ENCODE results near the gene RNF208.
"Not testable (repeated sequence)": the region's sequence is repeated elsewhere in the genome, so short reads cannot be mapped to it uniquely, and the experiment has no call there.

RNF208 gene

DNA sequence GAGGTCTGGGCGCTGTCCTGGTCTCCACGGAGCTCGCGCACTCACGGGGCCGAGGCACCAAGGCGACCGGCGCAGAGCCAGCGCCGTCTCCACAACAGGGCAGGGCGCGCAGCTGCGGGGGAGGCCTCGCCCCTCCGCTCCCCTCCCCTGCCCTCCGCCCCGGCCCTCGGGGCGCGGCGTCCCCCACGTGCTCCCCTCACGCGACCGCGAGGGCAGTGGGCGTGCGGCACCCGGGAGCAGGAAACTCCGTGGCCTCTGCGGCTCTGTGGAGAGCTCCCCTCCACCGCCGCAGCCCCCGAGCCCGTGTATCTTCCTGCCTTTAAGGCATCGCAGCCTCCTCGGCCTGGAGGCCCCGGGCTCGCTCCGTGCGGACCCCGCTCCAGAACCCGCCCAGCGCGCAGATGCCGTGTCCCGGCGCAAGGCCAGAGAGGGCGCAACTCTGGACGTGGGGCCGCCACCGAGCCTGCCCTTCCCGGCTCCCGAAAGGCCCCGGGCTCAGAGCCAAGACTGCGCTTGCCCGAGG, 18.3 kb upstream of the RNF208 start:
- Histone ChIP-seq H3K79me2 (ENCODE audit: control insufficient read depth, low read length) (peaks cover 52% of the 10 kb centered on the region), H3K27ac (ENCODE audit: low read depth, low read length) (peak overlapping the region; percentile 85), H3K4me3 (ENCODE audit: low read length) (peak overlapping the region; percentile 81), H4K20me1 (ENCODE audit: control insufficient read depth, insufficient read depth, low read depth, low read length) (peaks cover 21% of the 10 kb centered on the region), H3K9me2 (replicated peaks; ENCODE audit: control insufficient read depth, low read length) (no peaks in the 10 kb centered on the region), H3K27me3 (ENCODE audit: control insufficient read depth, low read length) (no peaks in the 10 kb centered on the region), H3K4me2 (ENCODE audit: low read length) (peak overlapping the region; percentile 66), H3F3A (ENCODE audit: control insufficient read depth, insufficient read depth) (peaks cover 9% of the 10 kb centered on the region), H3K4me1 (ENCODE audit: control insufficient read depth, low read length) (peaks cover 62% of the 10 kb centered on the region), H3K36me3 (ENCODE audit: control insufficient read depth, low read length) (peaks cover 29% of the 10 kb centered on the region), H3K9me3 (ENCODE audit: control insufficient read depth, insufficient read depth, low read length) (no peaks in the 10 kb centered on the region)
- TF ChIP-seq EZH2phosphoT487 (IDR thresholded peaks at IDR 0.05; ENCODE audit: borderline replicate concordance, low read length) (no peak), CTCF (IDR thresholded peaks at IDR 0.05; ENCODE audit: low read depth, low read length, poor library complexity, severe bottlenecking) (no peak)

DNA sequence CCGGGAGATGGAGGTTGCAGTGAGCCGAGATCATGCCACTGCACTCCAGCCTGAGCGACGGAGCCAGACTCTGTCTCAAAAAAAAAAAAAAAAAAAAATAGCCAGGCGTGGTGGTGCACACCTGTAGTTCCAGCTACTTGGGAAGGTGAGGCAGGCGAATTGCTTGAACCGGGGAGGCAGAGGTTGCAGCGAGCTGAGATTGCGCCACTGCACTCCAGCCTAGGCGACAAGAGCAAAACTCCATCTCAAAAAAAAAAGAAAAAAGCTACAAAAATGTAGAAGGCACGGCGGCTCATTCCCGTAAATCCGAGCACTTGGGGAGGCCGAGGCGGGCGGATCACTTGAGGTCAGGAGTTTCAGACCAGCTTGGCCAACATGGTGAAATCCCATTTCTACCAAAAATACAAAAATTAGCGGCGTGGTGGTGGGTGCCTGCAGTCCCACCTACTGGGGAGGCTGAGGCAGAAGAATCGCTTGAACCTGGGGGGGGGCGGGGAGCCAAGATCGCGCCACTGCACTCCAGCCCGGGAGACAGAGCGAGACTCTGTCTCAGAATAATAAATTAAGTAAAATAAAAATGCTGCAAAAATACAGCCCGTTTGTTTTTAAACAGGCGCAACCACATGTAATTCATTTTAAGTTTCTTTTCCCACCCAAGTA, 17.6 kb upstream of the RNF208 start:
- not testable (repeated sequence) for H3F3A ChIP-seq (ENCODE audit: control insufficient read depth, insufficient read depth); H3K9me3 ChIP-seq (ENCODE audit: control insufficient read depth, insufficient read depth, low read length); H3K27me3 ChIP-seq (ENCODE audit: control insufficient read depth, low read length); H3K9me2 ChIP-seq (replicated peaks; ENCODE audit: control insufficient read depth, low read length)
- Histone ChIP-seq H3K79me2 (ENCODE audit: control insufficient read depth, low read length) (peaks cover 52% of the 10 kb centered on the region), H3K36me3 (ENCODE audit: control insufficient read depth, low read length) (peaks cover 29% of the 10 kb centered on the region), H3K4me2 (ENCODE audit: low read length) (peak overlapping the region; percentile 66), H3K27ac (ENCODE audit: low read depth, low read length) (peak overlapping the region; percentile 85), H3K4me1 (ENCODE audit: control insufficient read depth, low read length) (peaks cover 69% of the 10 kb centered on the region), H4K20me1 (ENCODE audit: control insufficient read depth, insufficient read depth, low read depth, low read length) (peaks cover 21% of the 10 kb centered on the region), H3K4me3 (ENCODE audit: low read length) (peak overlapping the region; percentile 81)

DNA sequence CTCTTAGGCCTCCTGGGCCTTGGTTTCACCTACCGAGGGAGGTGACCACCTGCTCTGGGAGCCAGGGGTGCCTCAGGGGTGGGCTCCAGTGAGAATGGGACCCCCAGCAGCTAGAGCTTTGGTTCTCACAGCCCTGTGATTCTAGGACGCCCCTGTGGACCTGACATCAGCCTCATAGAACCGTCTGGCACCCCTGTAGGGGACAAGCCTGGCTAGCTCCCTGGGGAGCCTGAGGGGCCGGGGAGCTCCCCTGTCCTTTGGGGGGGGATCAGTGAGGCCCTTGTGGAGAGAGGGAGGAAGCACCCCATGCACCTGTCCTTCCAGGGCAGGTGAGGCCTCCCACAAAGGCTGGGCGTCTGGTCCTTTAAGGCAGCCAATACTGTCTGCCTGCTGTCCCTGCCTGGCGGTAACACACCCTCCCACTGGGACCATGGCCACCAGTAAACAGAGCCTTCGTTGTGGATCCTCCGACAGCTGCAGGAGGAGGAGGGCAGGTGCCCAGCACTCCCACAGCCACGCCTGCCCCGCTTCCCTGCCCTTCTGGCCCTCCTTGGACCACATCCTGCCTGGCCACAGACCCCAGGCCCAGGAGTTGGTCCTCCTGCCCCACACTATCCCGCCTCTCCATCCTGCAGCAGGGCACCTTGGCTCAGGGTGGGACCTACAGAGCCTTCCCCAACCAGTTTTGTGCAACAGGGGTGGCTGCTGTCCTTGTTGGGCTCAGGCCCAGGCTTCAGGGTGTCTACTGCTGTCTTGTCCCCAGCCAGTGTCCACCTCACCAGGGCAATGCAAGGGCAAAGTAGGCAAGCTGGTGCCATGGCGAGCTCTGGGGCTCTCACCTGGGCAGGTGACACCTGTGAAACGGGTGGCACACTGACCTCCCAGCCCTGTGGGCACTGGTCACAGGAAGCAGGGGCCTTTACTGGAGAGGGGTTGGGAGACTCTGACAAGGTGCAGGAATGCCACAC, 16.0 kb upstream of the RNF208 start:
- H3K27me3 ChIP-seq (ENCODE audit: control insufficient read depth, low read length): no peaks in the 10 kb centered on the region
- no peak overlapping the region for H3K27ac ChIP-seq (ENCODE audit: low read depth, low read length)
- H3K4me2 ChIP-seq (ENCODE audit: low read length): peak overlapping the region; percentile 66
- no peaks in the 10 kb centered on the region for H3K9me2 ChIP-seq (replicated peaks; ENCODE audit: control insufficient read depth, low read length)
- peaks cover 63% of the 10 kb centered on the region for H3K4me1 ChIP-seq (ENCODE audit: control insufficient read depth, low read length)
- H3K79me2 ChIP-seq (ENCODE audit: control insufficient read depth, low read length): peaks cover 51% of the 10 kb centered on the region
- H3K9me3 ChIP-seq (ENCODE audit: control insufficient read depth, insufficient read depth, low read length): no peaks in the 10 kb centered on the region
- TF ChIP-seq EZH2phosphoT487 (IDR thresholded peaks at IDR 0.05; ENCODE audit: borderline replicate concordance, low read length) (no peak), CTCF (IDR thresholded peaks at IDR 0.05; ENCODE audit: low read depth, low read length, poor library complexity, severe bottlenecking) (no peak)
- peaks cover 14% of the 10 kb centered on the region for H4K20me1 ChIP-seq (ENCODE audit: control insufficient read depth, insufficient read depth, low read depth, low read length)
- H3K4me3 ChIP-seq (ENCODE audit: low read length): peak overlapping the region; percentile 27; the same call in 1 of the 2 replicates
- peaks cover 19% of the 10 kb centered on the region for H3K36me3 ChIP-seq (ENCODE audit: control insufficient read depth, low read length)
- peaks cover 9% of the 10 kb centered on the region for H3F3A ChIP-seq (ENCODE audit: control insufficient read depth, insufficient read depth)

All from DOHH2 (cell line).